GM13977 (cell line): ENCODE measurements around the gene PDXDC1.
A peak's percentile ranks its signal among the peaks of the same experiment; 100 is the strongest.
"Not testable (repeated sequence)": the region's sequence is repeated elsewhere in the genome, so short reads cannot be mapped to it uniquely, and the experiment has no call there.

Experiments
- DNase-seq: peaks from one replicate; pipeline ENCODE4 v3.0.0; 2012; ENCODE audit warnings: low spot score
- in situ Hi-C: fragments of 300-500 bp; cut with MboI; formaldehyde crosslinking; loops from one replicate; pipeline ENCODE4 v1.12.0; 2022; ENCODE audit warnings: low sequenced_read_pairs, low pct_unique_long_range_greater_than_20kb, mixed read lengths, inconsistent platforms; ENCODE audit not compliant: unreplicated experiment

Gene PDXDC1

GRCh38 chr16:15145418-15146263 lies 170.8 kb downstream of the PDXDC1 start:
- in situ Hi-C loops, DNase-seq: not testable (repeated sequence)

GRCh38 chr16:15146264-15146662 lies 171.4 kb downstream of the PDXDC1 start:
- in situ Hi-C loops, DNase-seq: not testable (repeated sequence)

GRCh38 chr16:15148831-15149230 lies 174.0 kb downstream of the PDXDC1 start:
- DNase-seq, in situ Hi-C loops: not testable (repeated sequence)

- in situ Hi-C loops, DNase-seq: not testable (repeated sequence)
These were observed 174.4 kb downstream of the PDXDC1 start for GRCh38 chr16:15149260-15149659.

- in situ Hi-C loops, DNase-seq: not testable (repeated sequence)
These were observed 179.2 kb downstream of the PDXDC1 start for GRCh38 chr16:15154005-15154404.

- peak; percentile 93 for DNase-seq
- in situ Hi-C loops, result not testable (repeated sequence)
These were observed 180.1 kb downstream of the PDXDC1 start for GRCh38 chr16:15154650-15155562.

- DNase-seq, in situ Hi-C loops: not testable (repeated sequence)
These were observed 182.8 kb downstream of the PDXDC1 start for GRCh38 chr16:15157644-15158043.

- DNase-seq, in situ Hi-C loops: not testable (repeated sequence)
These were observed 184.8 kb downstream of the PDXDC1 start for GRCh38 chr16:15159671-15160070.

GRCh38 chr16:15160571-15160970 lies 185.7 kb downstream of the PDXDC1 start:
- in situ Hi-C loops, DNase-seq: not testable (repeated sequence)

- in situ Hi-C loops, DNase-seq: not testable (repeated sequence)
These were observed 188.2 kb downstream of the PDXDC1 start for GRCh38 chr16:15163055-15163454.

- DNase-seq, in situ Hi-C loops: not testable (repeated sequence)
These were observed 191.4 kb downstream of the PDXDC1 start for GRCh38 chr16:15166177-15166576.

GRCh38 chr16:15168303-15168702 lies 193.5 kb downstream of the PDXDC1 start:
- in situ Hi-C loops, DNase-seq: not testable (repeated sequence)

GRCh38 chr16:15168953-15169652 lies 194.3 kb downstream of the PDXDC1 start:
- DNase-seq, in situ Hi-C loops: not testable (repeated sequence)

- in situ Hi-C loops, result not testable (repeated sequence)
These were observed 205.1 kb downstream of the PDXDC1 start for GRCh38 chr16:15179909-15180308.

GRCh38 chr16:15180946-15181345 lies 206.1 kb downstream of the PDXDC1 start:
- in situ Hi-C loops, DNase-seq: not testable (repeated sequence)

More at GRCh38 chr16:15179909-15180308, 205.1 kb downstream of the PDXDC1 start:
- DNase-seq, result not testable (repeated sequence)

GRCh38 chr16:15184000-15184399 lies 209.2 kb downstream of the PDXDC1 start:
- DNase-seq, in situ Hi-C loops: not testable (repeated sequence)
